Mammary epithelial cell (primary cell): ENCODE results near the gene DRGX.

Experiments
- CTCF ChIP-seq, 2 donors: IDR thresholded peaks in 1 of 2; conservative IDR thresholded peaks in 1 of 2; 2 replicates each; pipeline ENCODE4 v1.5.1; 2011 to 2012; ENCODE audit warnings: inconsistent platforms in 2 of 2, low read length in 2 of 2, mild to moderate bottlenecking in 2 of 2, control low read depth in 1 of 2, low read depth in 1 of 2; ENCODE audit not compliant: insufficient read depth in 1 of 2; ENCODE audit errors: extremely low read depth in 1 of 2
- EZH2 ChIP-seq: IDR thresholded peaks from 2 replicates; pipeline ENCODE4 v1.6.1; 2012; ENCODE audit warnings: low read length, inconsistent platforms, borderline replicate concordance

DNA sequence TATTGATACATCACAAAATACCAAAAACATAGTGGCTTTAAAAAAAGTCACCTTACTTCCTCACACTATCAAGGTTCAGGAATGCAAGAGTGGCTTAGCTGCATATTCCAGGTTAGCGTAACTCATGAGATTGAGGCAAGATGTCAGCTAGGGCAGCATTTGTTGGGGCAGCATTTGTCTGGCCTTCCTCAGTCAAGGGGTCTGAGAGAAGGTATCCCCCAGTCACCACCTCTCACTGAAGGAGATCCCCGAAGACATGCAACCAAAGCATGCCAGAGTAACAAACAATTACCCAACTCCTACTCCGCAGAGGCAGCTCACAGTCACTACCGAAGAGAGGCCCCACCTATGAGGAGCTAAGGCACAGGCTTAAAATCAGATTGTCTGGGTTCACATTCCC lies 48.5 kb downstream of the DRGX start:
- no peak for TF ChIP-seq CTCF (conservative IDR thresholded peaks at IDR 0.05 in 1 of 2, IDR thresholded peaks at IDR 0.05 in 1 of 2; ENCODE audit: extremely low read depth in 1 of 2, insufficient read depth in 1 of 2, low read depth in 1 of 2, low read length in 2 of 2)
- no peak for TF ChIP-seq EZH2
